ENCODE data around the gene CNTN5. TPM values are rescaled to one million over a fixed set of nuclear protein-coding genes. Genes with fewer than 3 reads are reported as not detected.

The CNTN5 gene
- total and polyA plus RNA-seq, 2 donors (not counting 1 experiment from before 2014, with no cell fraction given) = not detected

GRCh38 chr11:99489581-99489980 lies 468.8 kb downstream of the CNTN5 start:
- H3K27ac ChIP-seq (ENCODE audit: low read length in 2 of 2) = no peak overlapping the region
- no peak for DNase-seq
- H3K4me3 ChIP-seq (ENCODE audit: control extremely low read depth in 1 of 5, extremely low read depth in 1 of 5, insufficient read depth in 1 of 5, low read depth in 2 of 5, low read length in 4 of 5) = no peak overlapping the region
- H3K4me1 ChIP-seq (ENCODE audit: control insufficient read depth in 2 of 2, insufficient read depth in 2 of 2, low read length in 2 of 2) = no peaks in the 10 kb centered on the region
- no peaks in the 10 kb centered on the region for H4K20me1 ChIP-seq (ENCODE audit: control insufficient read depth, insufficient read depth, low read length, poor library complexity, severe bottlenecking)
- no peaks in the 10 kb centered on the region for H3K27me3 Mint-ChIP-seq
- H3K9me3 ChIP-seq (ENCODE audit: control extremely low read depth in 1 of 3, control insufficient read depth in 2 of 3, insufficient read depth in 1 of 3, low read length in 2 of 3) = no peaks in the 10 kb centered on the region
- 80% methylated on average over 1 of the region's 1 CpG for WGBS (ENCODE audit: insufficient coverage)
- H3K4me1 Mint-ChIP-seq = no peaks in the 10 kb centered on the region
- no peak overlapping the region for H3K27ac Mint-ChIP-seq
- no peak for TF ChIP-seq CTCF (IDR thresholded peaks at IDR 0.05)
- no peak for TF ChIP-seq EZH2 (IDR thresholded peaks at IDR 0.05; ENCODE audit: borderline replicate concordance, insufficient read depth, low read depth, low read length, poor library complexity, severe bottlenecking)
- ChIA-PET POLR2A (no interaction called here), CTCF (no interaction called here)
- H3K36me3 ChIP-seq (replicated peaks in 1 of 2; ENCODE audit: control extremely low read depth in 1 of 2, control insufficient read depth in 1 of 2, extremely low read depth in 1 of 2, insufficient read depth in 2 of 2, low read length in 1 of 2) = no peaks in the 10 kb centered on the region
- no peak overlapping the region for H2AFZ ChIP-seq (ENCODE audit: insufficient read depth, low read depth, low read length, poor library complexity, severe bottlenecking)
- no peaks in the 10 kb centered on the region for H3K79me2 ChIP-seq (ENCODE audit: control insufficient read depth, insufficient read depth, low read length)
- H3K4me2 ChIP-seq (replicated peaks; ENCODE audit: low read depth, low read length, poor library complexity, severe bottlenecking) = no peak overlapping the region
- no peaks in the 10 kb centered on the region for H3K27me3 ChIP-seq (replicated peaks in 1 of 4; ENCODE audit: control extremely low read depth in 1 of 4, control insufficient read depth in 3 of 4, insufficient read depth in 4 of 4, low read length in 3 of 4)
- intact Hi-C loops (cut with micrococcal nuclease) = no loop called here
- no peak overlapping the region for H3K4me3 Mint-ChIP-seq
- ATAC-seq (ENCODE audit: low read depth) = no peak
- no peaks in the 10 kb centered on the region for H3K9me3 Mint-ChIP-seq (ENCODE audit: insufficient read depth)
- no peak overlapping the region for H3K9ac ChIP-seq (ENCODE audit: low read length)

GRCh38 chr11:99494065-99494464 lies 473.3 kb downstream of the CNTN5 start:
- H2AFZ ChIP-seq (ENCODE audit: insufficient read depth, low read depth, low read length, poor library complexity, severe bottlenecking) = no peak overlapping the region
- intact Hi-C loops (cut with micrococcal nuclease) = no loop called here
- POLR2A ChIA-PET = no interaction called here
- Mint-ChIP-seq H3K27ac (no peak overlapping the region), H3K4me1 (no peaks in the 10 kb centered on the region), H3K27me3 (no peaks in the 10 kb centered on the region), H3K9me3 (ENCODE audit: insufficient read depth) (peaks cover 4% of the 10 kb centered on the region), H3K4me3 (no peak overlapping the region)
- no peaks in the 10 kb centered on the region for H3K9me3 ChIP-seq (ENCODE audit: control extremely low read depth in 1 of 3, control insufficient read depth in 2 of 3, insufficient read depth in 1 of 3, low read length in 2 of 3)
- no peaks in the 10 kb centered on the region for H3K79me2 ChIP-seq (ENCODE audit: control insufficient read depth, insufficient read depth, low read length)
- H3K9ac ChIP-seq (ENCODE audit: low read length) = no peak overlapping the region
- DNase-seq = no peak
- no peak for ATAC-seq (ENCODE audit: low read depth)
- H3K27ac ChIP-seq (ENCODE audit: low read length in 2 of 2) = no peak overlapping the region
- no peak overlapping the region for H3K4me2 ChIP-seq (replicated peaks; ENCODE audit: low read depth, low read length, poor library complexity, severe bottlenecking)
- no peaks in the 10 kb centered on the region for H3K36me3 ChIP-seq (replicated peaks in 1 of 2; ENCODE audit: control extremely low read depth in 1 of 2, control insufficient read depth in 1 of 2, extremely low read depth in 1 of 2, insufficient read depth in 2 of 2, low read length in 1 of 2)
- CTCF ChIA-PET = no interaction called here
- H3K4me1 ChIP-seq (ENCODE audit: control insufficient read depth in 2 of 2, insufficient read depth in 2 of 2, low read length in 2 of 2) = no peaks in the 10 kb centered on the region
- H4K20me1 ChIP-seq (ENCODE audit: control insufficient read depth, insufficient read depth, low read length, poor library complexity, severe bottlenecking) = no peaks in the 10 kb centered on the region
- H3K27me3 ChIP-seq (replicated peaks in 1 of 4; ENCODE audit: control extremely low read depth in 1 of 4, control insufficient read depth in 3 of 4, insufficient read depth in 4 of 4, low read length in 3 of 4) = no peaks in the 10 kb centered on the region
- H3K4me3 ChIP-seq (ENCODE audit: control extremely low read depth in 1 of 5, extremely low read depth in 1 of 5, insufficient read depth in 1 of 5, low read depth in 2 of 5, low read length in 4 of 5) = no peak overlapping the region
- TF ChIP-seq CTCF (IDR thresholded peaks at IDR 0.05) (no peak), EZH2 (IDR thresholded peaks at IDR 0.05; ENCODE audit: borderline replicate concordance, insufficient read depth, low read depth, low read length, poor library complexity, severe bottlenecking) (no peak)
- no CpG with 5 or more reads among the region's 4 CpGs for WGBS (ENCODE audit: insufficient coverage)

Measured in B cell (primary cell).